AG04449 (cell line): ENCODE measurements around the gene MVK.
A peak's percentile ranks its signal among the peaks of the same experiment; 100 is the strongest.

Experiments used
- CTCF ChIA-PET: fragments of 350-600 bp; formaldehyde crosslinking; extraction: SDS; loops from one replicate; lab custom pipeline; 2021; ENCODE audit warnings: antibody characterized with exemption; lab: Yijun Ruan, JAX
- POLR2A ChIA-PET: fragments of 400-600, 350-600 bp; formaldehyde crosslinking; extraction: SDS; loops from one replicate; lab custom pipeline; 2020; ENCODE audit warnings: antibody characterized with exemption, inconsistent platforms; lab: Yijun Ruan, JAX
- DNase-seq: peaks from one replicate; pipeline ENCODE4 v3.0.0-alpha.2; 2010; ENCODE audit warnings: low read depth, low spot score
- H3K4me3 ChIP-seq: 2 replicates; pipeline ENCODE4 v1.5.1; 2011; ENCODE audit warnings: low read depth, mild to moderate bottlenecking, control low read depth, low read length
- TF ChIP-seq, protein P1 (sequence below): IDR thresholded peaks from one replicate; pipeline ENCODE4 v1.5.1; 2011; ENCODE audit warnings: mild to moderate bottlenecking, moderate library complexity, low read length, control low read depth, inconsistent platforms; ENCODE audit not compliant: insufficient read depth; ENCODE audit errors: missing control alignments

MVK gene

DNA sequence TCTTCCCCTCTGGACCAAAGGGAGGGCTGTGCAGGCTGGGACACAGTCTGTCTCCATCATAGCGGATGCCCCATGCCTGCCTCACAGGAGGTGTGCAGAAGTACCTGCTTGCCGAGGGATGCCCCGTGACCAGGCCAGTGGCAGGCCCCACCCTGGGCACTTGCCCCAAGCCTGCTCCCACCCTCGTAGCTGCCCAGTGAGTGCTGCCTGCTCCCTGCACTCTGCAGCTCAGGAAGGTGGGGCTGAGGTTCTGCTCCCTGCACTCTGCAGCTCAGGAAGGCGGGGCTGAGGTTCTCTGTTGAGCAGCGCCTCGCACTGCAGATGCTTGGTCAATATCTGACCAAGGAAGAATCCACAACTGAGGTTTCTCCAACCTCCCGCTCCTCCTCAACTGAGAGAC, 7.2 kb upstream of the MVK start:
- CTCF ChIA-PET: interaction anchor here (0.8 kb wide), 1 partner anchor 31 kb away, joined by 4 read pairs; no protein-coding TSS in a partner anchor
- no peak overlapping the region for H3K4me3 ChIP-seq
- TF ChIP-seq, protein P1, sequence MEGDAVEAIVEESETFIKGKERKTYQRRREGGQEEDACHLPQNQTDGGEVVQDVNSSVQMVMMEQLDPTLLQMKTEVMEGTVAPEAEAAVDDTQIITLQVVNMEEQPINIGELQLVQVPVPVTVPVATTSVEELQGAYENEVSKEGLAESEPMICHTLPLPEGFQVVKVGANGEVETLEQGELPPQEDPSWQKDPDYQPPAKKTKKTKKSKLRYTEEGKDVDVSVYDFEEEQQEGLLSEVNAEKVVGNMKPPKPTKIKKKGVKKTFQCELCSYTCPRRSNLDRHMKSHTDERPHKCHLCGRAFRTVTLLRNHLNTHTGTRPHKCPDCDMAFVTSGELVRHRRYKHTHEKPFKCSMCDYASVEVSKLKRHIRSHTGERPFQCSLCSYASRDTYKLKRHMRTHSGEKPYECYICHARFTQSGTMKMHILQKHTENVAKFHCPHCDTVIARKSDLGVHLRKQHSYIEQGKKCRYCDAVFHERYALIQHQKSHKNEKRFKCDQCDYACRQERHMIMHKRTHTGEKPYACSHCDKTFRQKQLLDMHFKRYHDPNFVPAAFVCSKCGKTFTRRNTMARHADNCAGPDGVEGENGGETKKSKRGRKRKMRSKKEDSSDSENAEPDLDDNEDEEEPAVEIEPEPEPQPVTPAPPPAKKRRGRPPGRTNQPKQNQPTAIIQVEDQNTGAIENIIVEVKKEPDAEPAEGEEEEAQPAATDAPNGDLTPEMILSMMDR: no peak
- POLR2A ChIA-PET: no interaction called here
- DNase-seq: no peak

DNA sequence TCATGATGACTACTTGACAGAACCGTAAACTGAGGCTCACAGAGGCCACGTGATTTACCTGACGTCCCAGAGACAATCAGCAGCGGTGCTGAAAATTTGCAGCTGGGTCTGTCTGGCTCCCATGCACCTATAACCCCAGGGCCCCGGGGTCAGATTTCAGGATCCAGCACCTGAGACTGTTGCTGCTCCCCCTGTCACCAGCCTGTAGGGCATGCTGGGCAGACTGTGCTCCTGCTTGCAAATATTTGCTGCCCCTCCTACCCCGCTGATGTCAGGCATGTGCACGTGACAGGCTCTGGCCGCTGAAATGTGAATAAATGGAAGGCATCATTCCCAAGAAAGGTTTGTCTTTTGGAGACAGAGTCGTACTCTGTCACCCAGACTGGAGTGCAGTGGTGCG, 6.3 kb upstream of the MVK start:
- CTCF ChIA-PET: interaction anchor here (0.8 kb wide), 1 partner anchor 30 kb away, joined by 4 read pairs; no protein-coding TSS in a partner anchor
- no peak for DNase-seq
- POLR2A ChIA-PET: no interaction called here
- no peak overlapping the region for H3K4me3 ChIP-seq
- TF ChIP-seq, protein P1: no peak

DNA sequence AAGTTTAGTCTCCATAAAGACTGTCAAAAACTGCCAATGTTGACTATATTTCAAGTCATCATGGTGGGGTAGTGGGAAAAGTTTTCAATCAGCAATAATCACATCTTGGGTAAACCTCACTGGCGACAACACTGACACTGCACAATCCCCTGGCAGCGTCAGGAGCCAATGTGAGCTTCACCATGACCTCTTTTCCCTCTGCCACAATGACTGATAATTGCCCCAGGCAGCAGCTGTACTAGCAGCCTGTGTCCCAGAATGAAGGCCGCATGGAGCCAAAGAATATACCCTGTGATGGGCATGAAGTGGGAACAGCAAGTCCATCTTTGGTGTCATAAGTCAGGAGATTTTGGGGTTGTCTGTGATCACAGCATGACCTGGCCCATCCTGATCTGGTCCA, 5.6 kb upstream of the MVK start:
- POLR2A ChIA-PET: no interaction called here

DNA sequence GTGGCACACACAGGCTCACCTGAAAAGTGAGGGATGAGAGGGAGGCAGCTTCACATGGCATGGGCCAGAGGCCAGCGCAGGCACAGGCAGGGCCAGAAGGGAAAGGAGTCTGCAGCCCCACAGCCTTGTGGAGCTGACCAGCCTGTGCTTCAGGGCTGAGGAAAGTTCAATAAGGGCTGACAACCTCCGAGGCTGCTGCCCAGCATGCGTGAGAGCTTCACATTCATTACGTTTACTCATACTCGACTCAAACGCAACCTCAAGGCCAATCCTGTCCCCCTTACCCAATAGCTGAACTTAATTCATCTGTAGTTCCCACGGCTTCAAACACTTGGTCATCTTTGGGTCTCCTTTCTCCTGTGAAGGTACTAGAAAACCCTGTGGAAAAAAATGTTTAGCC, 5.1 kb upstream of the MVK start:
- TF ChIP-seq, protein P1: no peak
- H3K4me3 ChIP-seq: no peak overlapping the region
- no peak for DNase-seq
- ChIA-PET CTCF (interaction anchor here (2.1 kb wide), 1 partner anchor 29 kb away, joined by 8 read pairs; no protein-coding TSS in a partner anchor), POLR2A (no interaction called here)

More for the DNA sequence above, 5.6 kb upstream of the MVK start:
- DNase-seq: no peak
- CTCF ChIA-PET: interaction anchor here (2.1 kb wide), 1 partner anchor 30 kb away, joined by 8 read pairs; no protein-coding TSS in a partner anchor
- TF ChIP-seq, protein P1: no peak
- H3K4me3 ChIP-seq: no peak overlapping the region

DNA sequence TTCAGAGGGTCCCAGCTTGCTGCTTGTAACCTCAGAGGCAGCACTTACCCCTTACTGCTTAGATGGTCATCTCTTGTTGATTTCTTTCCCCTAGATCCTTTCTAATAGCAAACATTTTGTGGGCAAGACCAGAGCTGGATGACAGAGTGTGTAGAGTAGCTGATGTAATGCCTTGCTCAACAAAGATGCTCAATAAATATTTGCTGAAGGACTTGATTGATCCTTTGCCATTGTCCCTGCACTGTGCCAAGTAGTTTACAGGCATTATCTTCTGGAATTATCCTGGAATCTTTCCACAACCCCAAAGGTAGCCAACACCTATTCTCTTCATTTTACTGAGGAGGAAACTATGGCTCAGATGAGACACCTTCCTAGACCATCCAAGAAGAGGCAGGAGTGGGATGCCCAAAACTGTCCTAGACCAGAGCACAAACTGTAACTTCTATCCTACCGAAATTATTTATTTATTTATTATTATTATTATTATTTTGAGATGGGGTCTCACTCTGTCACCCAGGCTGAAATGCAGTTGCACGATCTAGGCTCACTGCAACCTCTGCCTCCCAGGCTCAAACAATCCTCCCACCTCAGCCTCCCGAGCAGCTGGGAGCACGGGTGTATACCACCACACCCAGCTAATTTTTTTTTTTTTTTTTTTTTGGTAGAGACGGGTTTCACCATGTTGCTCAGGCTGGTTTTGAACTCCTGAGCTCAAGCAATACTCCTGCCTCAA, 1.7 kb upstream of the MVK start:
- no peak overlapping the region for H3K4me3 ChIP-seq
- no peak for DNase-seq
- TF ChIP-seq, protein P1: no peak
- ChIA-PET CTCF (interaction anchor here (0.9 to 1.9 kb wide), 2 partner anchors 25 to 53 kb away, joined by 4 to 6 read pairs; no protein-coding TSS in a partner anchor), POLR2A (no interaction called here)

DNA sequence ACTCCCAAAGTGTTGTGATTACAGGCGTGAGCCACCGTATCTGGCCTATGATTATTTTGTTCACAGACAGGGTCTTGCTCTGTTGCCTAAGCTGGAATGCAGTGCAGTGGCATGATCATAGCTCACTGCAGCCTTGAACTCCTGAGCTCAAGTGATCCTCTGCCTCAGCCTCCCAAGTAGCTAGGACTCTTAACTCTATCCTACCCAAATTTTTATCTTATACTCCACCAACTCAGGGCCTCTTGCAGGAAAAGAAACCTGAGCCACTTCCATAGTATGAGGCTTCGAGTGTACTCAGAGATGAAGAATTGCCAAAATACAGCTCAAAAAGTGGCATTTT, 1.1 kb upstream of the MVK start:
- DNase-seq: no peak
- POLR2A ChIA-PET: no interaction called here
- TF ChIP-seq, protein P1: no peak
- peak overlapping the region; percentile 87 for H3K4me3 ChIP-seq
- CTCF ChIA-PET: interaction anchor here (0.9 to 1.9 kb wide), 3 partner anchors 25 to 53 kb away, joined by 4 to 6 read pairs (median 4); no protein-coding TSS in a partner anchor
